HuH-7.5 (cell line): ENCODE data around the gene FXYD6.
"Not testable (repeated sequence)": the region's sequence is repeated elsewhere in the genome, so short reads cannot be mapped to it uniquely, and the experiment has no call there.

Experiments used
- DNase-seq: peaks from one replicate; pipeline ENCODE4 v3.0.0; 2011; ENCODE audit warnings: low spot score

FXYD6 gene

GRCh38 chr11:117876341-117877119, at the start of gene FXYD6:
FXYD6 (minus strand) TSS chr11:117876658; CDS start chr11:117842776, 33,882 bp downstream.
- no peak for DNase-seq

- not testable (repeated sequence) for DNase-seq
Observed at GRCh38 chr11:117926166-117926565, 49.7 kb upstream of the FXYD6 start.

GRCh38 chr11:117925198-117925925, 48.9 kb upstream of the FXYD6 start:
- DNase-seq = no peak

GRCh38 chr11:117924631-117925170, 48.2 kb upstream of the FXYD6 start:
- DNase-seq = no peak

GRCh38 chr11:117923773-117924172, 47.3 kb upstream of the FXYD6 start:
- DNase-seq = no peak

- DNase-seq = no peak
Observed at GRCh38 chr11:117923275-117923674, 46.8 kb upstream of the FXYD6 start.

GRCh38 chr11:117921893-117922292, 45.4 kb upstream of the FXYD6 start:
- DNase-seq = no peak

- no peak for DNase-seq
Observed at GRCh38 chr11:117921456-117921855, 45.0 kb upstream of the FXYD6 start.

- DNase-seq = no peak
Observed at GRCh38 chr11:117919781-117920221, 43.3 kb upstream of the FXYD6 start.

- no peak for DNase-seq
Observed at GRCh38 chr11:117919341-117919740, 42.9 kb upstream of the FXYD6 start.

- no peak for DNase-seq
Observed at GRCh38 chr11:117918366-117919255, 42.2 kb upstream of the FXYD6 start.

GRCh38 chr11:117917591-117918151, 41.2 kb upstream of the FXYD6 start:
- DNase-seq = no peak

- DNase-seq = no peak
Observed at GRCh38 chr11:117916956-117917355, 40.5 kb upstream of the FXYD6 start.

- no peak for DNase-seq
Observed at GRCh38 chr11:117915672-117916235, 39.3 kb upstream of the FXYD6 start.

- no peak for DNase-seq
Observed at GRCh38 chr11:117914991-117915618, 38.6 kb upstream of the FXYD6 start.

- DNase-seq = no peak
Observed at GRCh38 chr11:117914398-117914761, 37.9 kb upstream of the FXYD6 start.

- no peak for DNase-seq
Observed at GRCh38 chr11:117913736-117914397, 37.4 kb upstream of the FXYD6 start.

- no peak for DNase-seq
Observed at GRCh38 chr11:117912497-117912896, 36.0 kb upstream of the FXYD6 start.

- DNase-seq = no peak
Observed at GRCh38 chr11:117911694-117912093, 35.2 kb upstream of the FXYD6 start.

- DNase-seq = no peak
Observed at GRCh38 chr11:117910941-117911655, 34.6 kb upstream of the FXYD6 start.
